Measurements from ENCODE around the gene TMEFF2.

The TMEFF2 gene

GRCh38 chr2:192049362-192049761, 145.4 kb downstream of the TMEFF2 start:
- H3K4me3 ChIP-seq (ENCODE audit: low read depth, low read length) = no peak overlapping the region
- no peak for DNase-seq (ENCODE audit: low read depth)
- TF ChIP-seq, protein P1, sequence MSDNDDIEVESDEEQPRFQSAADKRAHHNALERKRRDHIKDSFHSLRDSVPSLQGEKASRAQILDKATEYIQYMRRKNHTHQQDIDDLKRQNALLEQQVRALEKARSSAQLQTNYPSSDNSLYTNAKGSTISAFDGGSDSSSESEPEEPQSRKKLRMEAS (IDR thresholded peaks at IDR 0.05; ENCODE audit: low read depth, low read length) = no peak
- no peak for TF ChIP-seq POLR2A (IDR thresholded peaks at IDR 0.05; ENCODE audit: extremely low read depth, insufficient read length)
- no peak for TF ChIP-seq MYC (IDR thresholded peaks at IDR 0.05; ENCODE audit: low read depth, low read length)
- TF ChIP-seq CTCF (IDR thresholded peaks at IDR 0.05; ENCODE audit: low read depth, low read length) = no peak

GRCh38 chr2:192047315-192048107, 147.2 kb downstream of the TMEFF2 start:
- TF ChIP-seq CTCF (IDR thresholded peaks at IDR 0.05; ENCODE audit: low read depth, low read length) = no peak
- no peak for TF ChIP-seq MYC (IDR thresholded peaks at IDR 0.05; ENCODE audit: low read depth, low read length)
- TF ChIP-seq POLR2A (IDR thresholded peaks at IDR 0.05; ENCODE audit: extremely low read depth, insufficient read length) = no peak
- TF ChIP-seq, protein P1 (IDR thresholded peaks at IDR 0.05; ENCODE audit: low read depth, low read length) = no peak
- DNase-seq (ENCODE audit: low read depth) = no peak
- H3K4me3 ChIP-seq (ENCODE audit: low read depth, low read length) = no peak overlapping the region

DNA sequence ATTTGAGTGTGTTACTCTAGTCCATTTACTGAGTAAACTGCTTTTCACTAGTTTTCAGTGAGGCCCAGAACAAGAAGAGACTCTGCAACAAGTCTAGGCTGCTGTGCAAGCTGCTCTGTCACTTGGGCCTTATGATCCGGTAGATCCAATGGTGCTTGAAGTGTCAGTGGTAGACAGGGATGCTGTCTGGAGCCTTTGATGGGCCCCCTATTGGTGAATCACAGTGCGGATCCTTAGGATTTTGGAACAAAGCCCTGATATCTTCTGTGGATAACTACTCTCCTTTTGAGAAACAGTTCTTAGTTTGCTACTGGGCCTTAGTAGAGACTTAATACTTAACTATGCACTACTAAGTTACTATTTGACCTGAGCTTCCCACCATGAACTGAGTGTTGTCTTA, 150.2 kb downstream of the TMEFF2 start:
- TF ChIP-seq, protein P1 (IDR thresholded peaks at IDR 0.05; ENCODE audit: low read depth, low read length) = no peak
- TF ChIP-seq POLR2A (IDR thresholded peaks at IDR 0.05; ENCODE audit: extremely low read depth, insufficient read length) = no peak
- TF ChIP-seq MYC (IDR thresholded peaks at IDR 0.05; ENCODE audit: low read depth, low read length) = no peak
- no peak for TF ChIP-seq CTCF (IDR thresholded peaks at IDR 0.05; ENCODE audit: low read depth, low read length)
- no peak overlapping the region for H3K4me3 ChIP-seq (ENCODE audit: low read depth, low read length)
- DNase-seq (ENCODE audit: low read depth) = no peak

GRCh38 chr2:192043216-192043870, 151.4 kb downstream of the TMEFF2 start:
- DNase-seq (ENCODE audit: low read depth) = no peak
- no peak overlapping the region for H3K4me3 ChIP-seq (ENCODE audit: low read depth, low read length)
- no peak for TF ChIP-seq MYC (IDR thresholded peaks at IDR 0.05; ENCODE audit: low read depth, low read length)
- no peak for TF ChIP-seq POLR2A (IDR thresholded peaks at IDR 0.05; ENCODE audit: extremely low read depth, insufficient read length)
- TF ChIP-seq CTCF (IDR thresholded peaks at IDR 0.05; ENCODE audit: low read depth, low read length) = no peak

DNA sequence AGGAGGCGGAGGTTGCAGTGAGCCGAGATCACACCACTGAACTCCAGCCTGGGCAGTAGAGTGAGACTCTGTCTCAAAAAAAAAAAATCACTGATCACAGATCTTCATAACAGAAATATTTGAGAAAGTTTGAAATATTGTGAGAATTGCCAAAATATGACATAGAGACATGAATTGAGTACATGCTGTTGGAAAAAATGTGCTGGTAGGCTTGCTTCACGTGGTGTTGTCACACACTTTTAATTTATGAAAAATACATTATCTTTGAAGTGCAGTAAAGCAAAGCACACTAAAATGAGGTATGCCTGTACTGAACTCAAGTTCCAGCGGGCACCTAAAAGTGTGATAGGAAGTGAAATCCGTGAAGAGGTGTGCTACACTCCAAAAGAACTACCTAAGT, 152.6 kb downstream of the TMEFF2 start:
- no peak for DNase-seq (ENCODE audit: low read depth)
- TF ChIP-seq MYC (IDR thresholded peaks at IDR 0.05; ENCODE audit: low read depth, low read length) (no peak), POLR2A (IDR thresholded peaks at IDR 0.05; ENCODE audit: extremely low read depth, insufficient read length) (no peak)
- TF ChIP-seq, protein P1 (IDR thresholded peaks at IDR 0.05; ENCODE audit: low read depth, low read length) = no peak
- no peak overlapping the region for H3K4me3 ChIP-seq (ENCODE audit: low read depth, low read length)

DNA sequence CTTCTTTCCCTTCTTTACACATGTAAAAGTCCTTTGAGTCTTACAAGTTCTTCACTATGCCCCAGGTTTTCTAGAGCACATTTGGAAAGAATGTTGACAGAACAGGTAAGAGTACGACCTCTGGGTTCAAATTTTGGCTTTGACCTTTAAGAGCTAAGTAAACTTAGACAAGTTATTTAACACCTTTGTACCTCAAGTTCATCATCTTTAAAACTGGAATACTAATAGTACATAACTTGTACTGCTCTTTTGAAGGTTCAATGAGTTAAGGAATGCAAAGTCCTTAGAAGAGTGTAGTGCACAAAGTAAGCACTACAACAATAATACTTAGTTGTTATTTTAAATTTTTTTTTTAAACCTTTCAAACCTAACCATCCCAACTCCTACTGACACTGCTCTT, 156.6 kb downstream of the TMEFF2 start:
- TF ChIP-seq MYC (IDR thresholded peaks at IDR 0.05; ENCODE audit: low read depth, low read length) (no peak), CTCF (IDR thresholded peaks at IDR 0.05; ENCODE audit: low read depth, low read length) (no peak), POLR2A (IDR thresholded peaks at IDR 0.05; ENCODE audit: extremely low read depth, insufficient read length) (no peak)
- TF ChIP-seq, protein P1 (IDR thresholded peaks at IDR 0.05; ENCODE audit: low read depth, low read length) = no peak
- no peak for DNase-seq (ENCODE audit: low read depth)
- no peak overlapping the region for H3K4me3 ChIP-seq (ENCODE audit: low read depth, low read length)

Measured in NB4 (cell line).